Tibial nerve (tissue), 3 donors: ENCODE measurements around the gene ATP13A1.
"Not testable (repeated sequence)": the region's sequence is repeated elsewhere in the genome, so short reads cannot be mapped to it uniquely, and the experiment has no call there.

ENCODE experiments used
- POLR2A ChIP-seq, 2 donors: fragments of 450-650 bp; IDR thresholded peaks; one replicate each; pipeline ENCODE4 v1.6.1; 2017; ENCODE audit warnings: antibody characterized with exemption in 2 of 2, mild to moderate bottlenecking in 2 of 2, moderate library complexity in 2 of 2
- TF ChIP-seq, protein P1 (sequence below), 5 experiments: fragments of 200-600 bp in 3 of 5; fragments of 450-650 bp in 2 of 5; sonication (generic) in 3 of 5; IDR thresholded peaks; one replicate each; pipeline ENCODE4 v1.5.1; 2016 to 2019; ENCODE audit warnings: antibody characterized with exemption in 5 of 5, mild to moderate bottlenecking in 3 of 5, moderate library complexity in 2 of 5

DNA sequence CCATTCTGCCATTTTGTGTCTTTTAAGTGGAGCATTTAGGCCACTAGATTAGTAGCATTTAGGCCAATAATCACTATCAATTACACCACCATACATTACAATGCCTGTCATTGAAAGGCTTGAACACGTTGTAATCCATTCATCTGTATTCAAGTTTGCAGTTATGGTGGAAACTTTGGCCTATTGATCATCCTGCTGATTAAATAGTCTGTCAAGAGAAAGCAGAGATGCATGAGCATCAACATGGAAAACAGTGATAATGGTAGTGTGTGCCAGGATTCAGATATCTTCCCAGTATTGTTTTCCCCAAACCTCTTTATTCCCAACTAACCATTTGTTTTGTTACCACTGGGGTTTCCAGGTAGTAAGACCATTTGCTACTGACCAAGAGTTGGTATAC lies 37.0 kb upstream of the ATP13A1 start:
- TF ChIP-seq POLR2A (IDR thresholded peaks at IDR 0.05), result not testable (repeated sequence)
- TF ChIP-seq, protein P1, sequence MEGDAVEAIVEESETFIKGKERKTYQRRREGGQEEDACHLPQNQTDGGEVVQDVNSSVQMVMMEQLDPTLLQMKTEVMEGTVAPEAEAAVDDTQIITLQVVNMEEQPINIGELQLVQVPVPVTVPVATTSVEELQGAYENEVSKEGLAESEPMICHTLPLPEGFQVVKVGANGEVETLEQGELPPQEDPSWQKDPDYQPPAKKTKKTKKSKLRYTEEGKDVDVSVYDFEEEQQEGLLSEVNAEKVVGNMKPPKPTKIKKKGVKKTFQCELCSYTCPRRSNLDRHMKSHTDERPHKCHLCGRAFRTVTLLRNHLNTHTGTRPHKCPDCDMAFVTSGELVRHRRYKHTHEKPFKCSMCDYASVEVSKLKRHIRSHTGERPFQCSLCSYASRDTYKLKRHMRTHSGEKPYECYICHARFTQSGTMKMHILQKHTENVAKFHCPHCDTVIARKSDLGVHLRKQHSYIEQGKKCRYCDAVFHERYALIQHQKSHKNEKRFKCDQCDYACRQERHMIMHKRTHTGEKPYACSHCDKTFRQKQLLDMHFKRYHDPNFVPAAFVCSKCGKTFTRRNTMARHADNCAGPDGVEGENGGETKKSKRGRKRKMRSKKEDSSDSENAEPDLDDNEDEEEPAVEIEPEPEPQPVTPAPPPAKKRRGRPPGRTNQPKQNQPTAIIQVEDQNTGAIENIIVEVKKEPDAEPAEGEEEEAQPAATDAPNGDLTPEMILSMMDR (IDR thresholded peaks at IDR 0.05), result not testable (repeated sequence)
